GM20000 (cell line): ENCODE results near the gene LEP.

Experiments used
- DNase-seq: peaks from one replicate; pipeline ENCODE4 v3.0.0; 2012; ENCODE audit warnings: low spot score
- CTCF ChIP-seq: IDR thresholded peaks from 2 replicates; pipeline ENCODE4 v1.5.1; 2012; ENCODE audit warnings: mild to moderate bottlenecking, control low read depth; ENCODE audit errors: extremely low read depth, missing control alignments

LEP gene

GRCh38 chr7:128263420-128263819, 22.3 kb downstream of the LEP start:
- TF ChIP-seq CTCF, result no peak
- DNase-seq, result no peak

- TF ChIP-seq CTCF, result no peak
Observed at GRCh38 chr7:128264477-128264876, 23.4 kb downstream of the LEP start.

GRCh38 chr7:128265156-128265905, 24.3 kb downstream of the LEP start:
- no peak for TF ChIP-seq CTCF
- DNase-seq, result no peak

More at GRCh38 chr7:128264477-128264876, 23.4 kb downstream of the LEP start:
- no peak for DNase-seq

GRCh38 chr7:128265906-128266300, 24.8 kb downstream of the LEP start:
- no peak for DNase-seq
- no peak for TF ChIP-seq CTCF

GRCh38 chr7:128266529-128266882, 25.4 kb downstream of the LEP start:
- DNase-seq, result no peak
- no peak for TF ChIP-seq CTCF

GRCh38 chr7:128266883-128267594, 26.0 kb downstream of the LEP start:
- no peak for DNase-seq
- TF ChIP-seq CTCF, result no peak

- TF ChIP-seq CTCF, result no peak
- no peak for DNase-seq
Observed at GRCh38 chr7:128267595-128267924, 26.5 kb downstream of the LEP start.
